GM18498 (cell line): ENCODE measurements around the gene LCTL.
"Not testable (repeated sequence)": the region's sequence is repeated elsewhere in the genome, so short reads cannot be mapped to it uniquely, and the experiment has no call there.

Experiments used
- ATAC-seq: cut with Tn5 transposase; IDR thresholded peaks from one replicate; pipeline ENCODE4 v1.9.1; 2021; ENCODE audit warnings: mild to moderate bottlenecking, moderate library complexity; ENCODE audit not compliant: unreplicated experiment

The LCTL gene

DNA sequence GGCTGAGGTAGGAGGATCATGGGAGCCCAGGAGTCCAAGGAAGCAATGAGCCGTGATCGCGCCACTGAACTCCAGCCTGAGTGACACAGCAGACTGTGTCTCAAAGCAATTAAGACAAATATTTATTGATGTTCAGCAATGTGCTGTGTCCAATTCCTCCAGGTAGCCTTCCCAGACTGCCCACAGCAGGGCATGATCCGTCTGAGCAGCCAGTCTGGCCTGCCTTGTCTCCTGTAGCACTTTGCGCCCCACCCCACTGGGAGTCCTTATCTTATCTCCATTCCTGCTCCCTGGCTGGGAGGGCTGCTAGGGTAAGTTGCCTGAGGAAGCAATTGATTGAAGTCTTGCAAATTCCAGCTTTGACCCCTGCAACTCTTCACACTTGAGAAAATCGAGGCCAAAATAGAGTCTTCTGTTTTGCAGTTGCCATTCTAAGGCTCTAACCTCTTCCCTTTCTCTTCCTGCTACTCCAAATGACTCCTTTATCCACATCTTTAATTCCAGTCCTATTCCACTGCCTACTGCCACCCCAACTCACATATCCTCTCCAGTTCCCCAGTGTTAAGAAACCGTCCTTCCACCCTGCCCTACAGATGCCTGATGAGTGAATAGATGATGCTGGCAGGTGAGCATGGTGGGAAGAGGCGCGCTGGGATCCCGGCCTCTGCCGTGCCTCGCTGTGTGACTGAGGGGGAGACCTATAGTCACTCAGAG, 26.9 kb upstream of the LCTL start:
- ATAC-seq = no peak

DNA sequence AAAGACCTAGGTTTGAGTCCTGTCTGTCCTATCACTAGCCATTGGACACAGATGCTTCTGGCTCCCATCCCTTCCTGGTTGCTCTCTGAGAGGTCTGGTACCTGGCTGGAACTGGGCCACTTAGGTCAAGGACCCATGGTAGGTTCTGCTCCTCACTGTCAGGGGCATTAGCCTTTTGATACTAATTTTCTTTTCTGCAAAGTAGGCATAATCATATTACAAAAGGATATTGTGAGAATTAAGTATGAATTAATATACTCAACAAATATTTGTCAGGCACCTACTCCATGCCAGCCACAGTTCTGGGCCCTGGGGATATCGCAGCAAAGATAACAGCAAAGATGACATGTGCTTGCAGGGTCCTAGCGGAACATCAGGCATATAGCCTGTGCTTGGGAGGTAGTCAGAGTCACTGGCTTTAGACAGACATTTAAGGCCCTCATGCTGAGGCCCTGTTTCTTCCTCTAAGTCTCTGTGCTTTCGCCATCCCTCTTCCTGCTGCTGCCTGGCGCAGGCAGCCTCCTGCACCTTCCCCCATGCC, 25.6 kb upstream of the LCTL start:
- ATAC-seq = no peak

DNA sequence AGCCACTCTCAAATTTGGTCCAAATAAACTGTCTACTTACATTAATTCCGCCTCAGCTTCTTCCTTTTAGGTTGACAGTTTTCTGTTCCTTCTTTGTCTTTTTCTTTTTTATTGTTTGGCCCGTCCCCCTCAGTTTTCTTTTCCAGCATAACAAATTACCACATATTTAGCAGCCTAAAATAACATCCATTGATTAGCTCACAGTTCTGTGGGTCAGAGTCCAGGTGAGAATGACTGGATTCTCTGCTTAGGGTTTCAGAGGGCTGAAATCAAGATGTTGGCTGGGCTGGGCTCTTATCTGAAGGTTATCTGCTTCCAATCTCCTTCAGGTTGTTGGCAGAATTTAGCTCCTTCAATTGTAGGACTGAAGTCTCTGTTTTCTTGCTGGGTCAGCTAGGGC, 24.6 kb upstream of the LCTL start:
- no peak for ATAC-seq

DNA sequence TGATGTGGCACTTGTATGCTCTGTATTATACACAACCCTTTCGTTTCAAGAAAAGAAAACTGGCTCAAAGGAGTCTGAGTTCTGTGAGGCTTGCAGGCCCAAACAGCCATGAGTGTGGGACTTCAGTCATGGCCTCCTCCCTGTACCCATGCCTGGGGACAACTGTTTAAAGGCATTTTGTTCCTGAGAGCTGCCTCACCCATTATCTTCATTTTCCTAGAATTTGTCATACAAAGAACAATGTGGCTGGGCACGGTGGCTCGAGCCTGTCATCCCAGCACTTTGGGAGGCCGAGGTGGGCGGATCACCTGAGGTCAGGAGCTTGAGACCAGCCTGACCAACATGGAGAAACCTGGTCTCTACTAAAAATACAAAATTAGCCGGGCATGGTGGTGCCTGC, 23.6 kb upstream of the LCTL start:
- ATAC-seq = not testable (repeated sequence)

DNA sequence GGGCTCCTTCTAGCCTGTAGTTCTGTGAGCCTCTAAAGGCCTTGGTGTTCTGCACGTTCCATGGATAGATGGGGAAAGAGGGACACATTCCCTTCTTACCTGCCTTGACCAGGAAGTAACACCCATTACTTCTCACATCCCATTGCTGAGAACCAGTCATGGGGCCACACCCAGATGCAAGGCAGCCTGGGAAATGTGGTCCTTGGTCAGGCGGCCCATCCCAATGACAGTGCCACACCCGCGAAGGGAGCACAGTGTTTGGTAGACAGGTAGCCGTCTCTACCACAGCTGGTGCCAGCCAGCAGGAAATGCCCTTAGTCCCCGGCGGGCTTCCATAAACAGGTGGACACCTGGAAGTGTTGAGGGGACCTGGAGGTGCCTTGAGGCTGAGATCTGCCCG, 23.2 kb upstream of the LCTL start:
- ATAC-seq = no peak

DNA sequence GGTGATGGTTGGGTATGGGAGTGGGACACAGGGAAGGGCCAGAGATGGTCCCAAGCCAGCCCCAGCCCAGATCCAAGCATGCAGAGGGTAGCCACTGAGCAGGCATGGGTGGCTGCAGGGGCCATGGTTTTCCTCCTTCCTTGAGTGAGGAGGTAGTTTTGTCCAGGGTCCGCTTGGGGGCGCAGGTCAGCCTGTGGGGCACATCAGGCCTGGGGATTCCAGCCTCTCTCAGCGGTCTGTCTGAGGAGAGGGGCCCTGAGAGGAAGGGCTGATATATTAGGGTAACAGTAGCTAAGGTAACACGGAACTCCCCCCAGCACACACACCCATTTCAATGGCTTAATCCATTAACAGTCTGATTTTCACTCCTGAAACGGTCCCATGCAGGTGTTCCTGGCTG, 22.7 kb upstream of the LCTL start:
- no peak for ATAC-seq

DNA sequence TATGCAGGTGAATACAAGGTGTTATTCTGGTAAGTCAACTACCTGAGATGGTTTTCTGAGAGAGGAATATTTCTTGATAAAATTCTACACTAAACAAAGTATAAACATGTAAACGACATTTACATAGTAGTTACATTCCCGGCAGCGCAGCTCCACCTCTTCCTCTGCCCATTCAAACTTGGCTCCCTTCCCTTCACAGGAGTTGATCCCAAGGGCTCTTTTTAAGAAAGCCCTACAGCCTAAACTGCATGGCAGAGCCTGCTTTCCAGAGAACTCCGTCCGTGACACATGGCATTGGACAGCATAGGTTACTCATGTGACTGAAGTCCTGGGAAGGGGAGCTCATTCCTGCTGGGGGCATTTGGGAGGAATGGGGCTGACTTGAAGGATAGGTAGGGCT, 22.0 kb upstream of the LCTL start:
- no peak for ATAC-seq

DNA sequence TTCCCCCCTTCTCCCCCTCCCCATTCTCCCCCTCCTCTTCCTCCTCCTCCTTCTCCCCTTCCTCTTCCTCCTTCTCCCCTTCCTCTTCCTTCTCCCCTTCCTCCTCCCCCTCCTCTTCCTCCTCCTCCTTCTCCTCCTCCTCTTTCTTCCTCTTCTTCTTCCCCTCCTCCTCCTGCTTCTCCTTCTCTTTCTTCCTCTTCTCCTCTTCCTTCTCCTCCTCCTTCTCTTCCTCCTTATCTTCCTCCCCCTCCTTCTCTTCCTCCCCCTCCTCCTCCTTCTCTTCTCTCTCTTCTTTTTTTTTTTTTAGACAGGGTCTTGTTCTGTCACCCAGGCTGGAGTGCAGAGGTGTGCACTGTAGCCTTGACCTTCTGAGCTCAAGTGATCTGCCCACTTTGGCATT, 21.2 kb upstream of the LCTL start:
- ATAC-seq = no peak

DNA sequence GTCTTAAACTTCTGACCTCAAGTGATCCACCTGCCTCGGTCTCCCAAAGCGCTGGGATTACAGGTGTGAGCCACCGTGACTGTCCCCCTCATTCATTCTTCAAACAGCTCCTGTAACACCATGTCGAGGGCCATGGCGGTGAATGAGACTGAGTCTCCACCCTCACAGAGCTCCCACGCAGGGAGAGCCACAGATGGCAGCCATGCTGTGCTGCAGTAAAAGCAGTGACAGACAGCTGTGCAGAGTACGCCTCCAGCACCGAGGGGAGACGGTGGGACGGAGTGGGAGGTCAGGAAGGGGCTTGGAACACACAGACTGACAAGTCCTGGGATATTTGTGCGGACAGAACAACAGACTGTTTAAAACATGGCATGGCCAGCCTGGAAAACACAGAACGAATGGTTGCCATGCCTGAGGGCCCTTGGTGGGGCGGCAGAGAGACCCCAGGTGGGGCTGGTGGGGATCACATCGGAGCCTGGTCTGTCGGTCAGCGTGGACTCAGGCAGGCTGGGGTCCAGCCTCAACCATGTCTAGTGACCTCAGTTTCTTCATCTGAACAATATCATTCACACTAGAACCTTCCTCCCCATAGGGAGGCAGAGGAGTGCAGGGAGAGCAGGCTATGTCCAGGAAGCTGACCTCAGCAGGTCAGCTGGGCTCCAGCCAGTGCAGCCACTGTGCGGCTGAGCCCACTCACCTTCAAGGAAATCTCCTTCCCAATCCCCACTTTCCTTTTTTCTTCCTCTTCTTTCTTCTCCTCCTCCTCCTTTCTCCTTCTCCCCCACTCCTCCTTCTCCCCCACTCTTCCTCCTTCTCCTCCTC, 20.6 kb upstream of the LCTL start:
- no peak for ATAC-seq

DNA sequence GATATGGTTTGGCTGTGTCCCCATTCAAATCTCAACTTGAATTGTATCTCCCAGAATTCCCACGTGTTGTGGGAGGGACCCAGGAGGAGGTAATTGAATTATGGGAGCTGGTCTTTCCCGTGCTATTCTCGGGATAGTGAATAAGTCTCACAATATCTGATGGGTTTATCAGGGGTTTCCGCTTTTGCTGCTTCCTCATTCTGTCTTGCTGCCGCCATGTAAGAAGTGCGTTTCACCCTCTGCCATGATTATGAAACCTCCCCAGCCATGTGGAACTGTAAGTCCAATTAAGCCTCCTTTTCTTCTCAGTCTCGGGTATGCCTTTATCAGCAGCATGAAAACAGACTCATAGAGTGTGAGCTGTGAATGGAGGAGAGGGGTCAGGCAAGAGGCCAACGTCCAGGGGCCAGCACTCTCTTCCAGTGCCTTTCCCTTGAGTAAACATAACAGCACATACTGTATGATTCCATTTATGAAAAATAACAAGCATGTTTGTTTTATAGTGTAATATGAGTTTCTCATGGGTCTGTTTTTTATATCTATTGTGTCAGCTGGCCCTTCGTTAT, 16.3 kb upstream of the LCTL start:
- no peak for ATAC-seq

DNA sequence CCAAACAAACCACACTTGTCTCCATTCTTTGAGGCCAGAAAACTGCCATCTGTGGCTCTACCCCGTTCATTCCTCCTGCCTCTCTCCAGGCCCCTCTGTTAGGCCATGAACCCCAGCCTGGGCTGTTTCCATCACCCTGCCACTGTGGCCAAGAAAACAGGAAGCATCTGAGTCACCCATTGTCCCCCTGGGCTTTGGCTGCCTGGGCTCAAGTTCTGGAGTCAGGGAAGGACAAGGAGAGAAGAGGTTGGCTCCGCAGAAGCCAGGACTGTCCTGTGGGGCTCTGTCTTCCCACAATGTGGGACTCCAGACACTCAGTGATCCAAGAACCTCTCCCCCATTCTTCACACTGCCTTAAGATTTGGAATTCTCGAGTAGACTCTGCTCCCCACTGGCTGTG, 14.8 kb upstream of the LCTL start:
- ATAC-seq = no peak

DNA sequence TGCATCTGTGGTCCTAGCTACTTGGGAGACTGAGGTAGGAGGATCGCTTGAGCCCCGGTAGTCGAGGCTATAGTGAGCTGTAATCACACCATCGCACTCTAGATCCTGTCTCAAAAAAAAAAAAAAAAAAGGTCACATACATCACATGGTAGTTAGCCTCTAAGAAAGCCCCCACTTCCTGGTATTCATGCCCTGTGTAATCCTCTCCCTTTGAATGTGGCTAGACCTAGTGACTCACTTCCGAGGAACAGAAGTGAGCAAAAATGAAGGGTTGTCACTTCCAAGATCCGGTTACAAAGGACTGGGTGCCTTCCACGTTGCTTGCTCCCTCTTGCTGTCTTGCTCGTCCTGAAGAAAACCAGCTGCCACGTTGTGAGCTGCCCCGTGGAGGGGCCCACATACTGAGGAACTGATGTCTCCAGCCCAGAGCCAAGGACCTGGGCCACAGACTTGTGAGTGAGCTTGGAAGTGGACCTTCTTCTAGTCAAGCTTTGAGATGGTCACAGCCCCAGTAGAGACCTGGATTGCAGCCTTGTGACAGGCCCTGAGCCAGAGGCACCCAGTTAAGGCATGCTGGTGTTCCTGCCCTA, 12.6 kb upstream of the LCTL start:
- ATAC-seq = no peak

DNA sequence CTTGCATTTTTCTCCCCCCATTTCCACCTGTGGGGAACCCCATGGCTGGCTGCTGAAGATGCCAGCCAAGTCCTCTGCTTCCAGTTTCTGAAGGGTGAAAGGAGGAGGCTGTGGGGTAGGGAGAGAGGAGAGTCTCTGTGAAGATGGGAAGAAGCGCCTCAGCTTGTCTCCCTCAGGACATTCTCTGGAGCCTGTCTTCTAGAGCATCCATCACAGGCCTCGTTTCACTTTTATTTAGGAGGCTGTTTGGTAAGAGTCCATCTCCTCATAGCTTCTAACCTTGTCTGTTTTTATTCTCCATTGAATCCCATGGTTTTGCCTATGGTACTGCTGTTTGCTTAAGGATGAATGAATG, 8.8 kb upstream of the LCTL start:
- no peak for ATAC-seq

DNA sequence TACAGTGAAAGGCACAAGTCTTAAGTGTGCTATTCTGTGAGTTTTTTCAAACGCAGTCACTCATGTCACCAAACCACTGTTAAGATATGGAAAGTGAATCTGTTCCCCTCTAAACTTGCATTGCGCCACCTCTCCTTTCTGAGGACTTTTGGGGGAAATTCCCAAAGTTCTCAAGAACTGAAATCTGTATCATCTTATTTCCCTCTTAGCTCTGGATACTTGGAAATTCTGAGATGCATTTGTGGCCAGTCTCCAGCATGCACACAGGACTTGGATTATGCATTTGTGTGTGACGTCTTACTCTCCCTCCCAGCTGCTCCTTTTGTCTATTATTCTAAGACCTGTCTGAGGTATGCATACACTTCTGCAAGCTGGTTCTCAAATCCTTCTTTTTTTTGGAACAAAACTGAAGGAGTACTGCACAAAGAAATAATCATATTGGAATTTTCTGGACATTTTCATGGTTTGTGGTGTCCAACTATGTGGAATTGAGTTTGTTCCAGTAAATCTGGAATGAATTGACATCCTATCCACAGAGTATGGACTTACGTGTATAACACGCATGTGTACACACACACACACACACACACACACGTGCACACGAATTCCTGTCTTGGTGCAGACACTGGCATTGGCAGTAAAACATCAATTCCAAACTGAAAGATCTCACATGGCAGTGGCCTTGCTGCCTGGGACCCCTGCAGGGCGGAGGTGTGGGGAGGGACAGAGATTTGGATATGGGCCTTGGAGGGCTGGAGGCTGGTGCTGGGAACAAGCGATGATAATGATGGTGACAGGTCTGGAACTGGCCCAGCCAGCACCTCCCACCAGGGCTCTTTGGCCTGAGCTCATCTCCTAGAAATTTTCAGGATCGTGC, 8.2 kb upstream of the LCTL start:
- no peak for ATAC-seq

DNA sequence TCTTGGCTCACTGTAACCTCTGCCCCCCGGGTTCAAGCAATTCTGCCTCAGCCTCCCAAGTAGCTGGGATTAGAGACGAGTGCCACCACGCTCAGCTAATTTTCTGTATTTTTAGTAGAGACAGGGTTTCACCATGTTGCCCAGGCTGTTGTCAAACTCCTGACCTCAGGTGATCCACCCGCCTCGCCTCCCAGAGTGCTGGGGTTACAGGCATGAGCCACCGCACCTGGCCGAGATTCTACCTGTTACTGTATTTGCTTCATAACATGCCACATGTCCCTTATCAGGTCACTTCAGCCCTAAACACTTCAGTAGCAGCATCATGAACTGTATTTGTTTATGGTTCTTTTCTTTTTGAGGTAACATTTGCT, 7.5 kb upstream of the LCTL start:
- no peak for ATAC-seq

DNA sequence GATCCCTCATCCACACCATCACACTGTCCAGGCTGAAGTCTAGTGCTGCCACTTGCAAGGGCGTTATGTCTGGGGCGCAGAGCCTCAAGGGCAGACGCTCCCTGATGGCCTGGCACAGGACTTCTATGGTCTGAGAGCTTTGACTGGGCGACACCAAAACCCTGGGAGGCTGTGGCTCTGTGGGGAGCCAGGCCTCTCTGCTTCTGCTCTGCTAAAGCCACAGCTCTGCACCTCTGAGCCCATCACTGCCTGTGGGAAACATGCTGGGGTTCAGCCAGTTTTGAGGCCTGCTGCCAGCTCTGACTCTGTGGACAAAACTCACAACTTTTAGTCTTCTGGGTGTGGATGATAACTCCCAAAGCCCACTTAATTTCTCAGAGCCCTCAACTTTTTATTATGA, 6.3 kb upstream of the LCTL start:
- ATAC-seq = no peak

DNA sequence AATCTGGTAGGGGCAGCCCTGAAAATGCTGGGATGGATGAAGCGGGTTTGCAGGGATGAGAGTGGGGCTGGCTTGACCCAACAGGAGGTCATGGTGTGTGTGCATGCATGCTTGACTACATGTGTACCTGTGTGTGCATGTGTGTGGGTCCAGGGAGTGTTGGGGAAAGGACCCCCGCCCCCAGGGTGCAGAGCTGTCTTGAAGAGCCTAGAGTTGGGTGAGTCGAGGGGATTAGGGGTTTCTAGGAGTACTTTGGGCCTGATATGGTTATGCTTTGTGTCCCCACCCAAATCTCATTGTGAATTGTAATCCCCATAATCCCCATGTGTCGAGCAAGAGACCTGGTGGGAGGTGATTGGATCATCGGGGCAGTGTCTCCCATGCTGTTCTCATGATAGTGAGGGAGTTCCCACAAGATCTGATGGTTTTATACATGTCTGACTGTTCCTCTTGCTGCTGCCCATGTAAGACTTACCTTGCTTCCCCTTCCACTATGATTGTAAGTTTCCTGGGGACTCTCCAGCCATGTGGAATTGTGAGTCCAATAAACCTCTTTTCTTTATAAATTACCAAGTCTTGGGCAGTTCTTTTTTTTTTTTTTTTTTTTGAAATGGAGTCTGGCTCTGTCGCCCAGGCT, 5.2 kb upstream of the LCTL start:
- ATAC-seq = no peak

DNA sequence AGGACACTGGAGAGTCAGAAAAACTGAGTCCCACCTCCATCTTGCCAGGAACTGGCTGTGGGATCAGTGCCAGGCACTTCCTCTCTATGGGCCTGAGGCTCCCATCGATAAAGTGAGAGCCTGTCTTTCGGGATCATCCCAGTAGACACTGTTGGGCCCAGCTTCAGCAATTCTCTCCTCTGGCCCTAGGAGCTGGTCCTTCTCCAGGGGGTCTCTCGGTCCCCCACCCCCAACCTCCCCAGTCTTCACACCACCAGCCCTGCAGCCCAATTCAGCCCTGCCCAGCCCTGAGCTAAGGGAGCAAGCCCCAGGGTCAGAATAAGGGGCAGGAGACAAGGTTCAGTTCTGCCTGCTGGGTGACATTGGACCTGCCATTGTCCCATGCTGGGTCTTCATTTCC, 4.5 kb upstream of the LCTL start:
- ATAC-seq = no peak

DNA sequence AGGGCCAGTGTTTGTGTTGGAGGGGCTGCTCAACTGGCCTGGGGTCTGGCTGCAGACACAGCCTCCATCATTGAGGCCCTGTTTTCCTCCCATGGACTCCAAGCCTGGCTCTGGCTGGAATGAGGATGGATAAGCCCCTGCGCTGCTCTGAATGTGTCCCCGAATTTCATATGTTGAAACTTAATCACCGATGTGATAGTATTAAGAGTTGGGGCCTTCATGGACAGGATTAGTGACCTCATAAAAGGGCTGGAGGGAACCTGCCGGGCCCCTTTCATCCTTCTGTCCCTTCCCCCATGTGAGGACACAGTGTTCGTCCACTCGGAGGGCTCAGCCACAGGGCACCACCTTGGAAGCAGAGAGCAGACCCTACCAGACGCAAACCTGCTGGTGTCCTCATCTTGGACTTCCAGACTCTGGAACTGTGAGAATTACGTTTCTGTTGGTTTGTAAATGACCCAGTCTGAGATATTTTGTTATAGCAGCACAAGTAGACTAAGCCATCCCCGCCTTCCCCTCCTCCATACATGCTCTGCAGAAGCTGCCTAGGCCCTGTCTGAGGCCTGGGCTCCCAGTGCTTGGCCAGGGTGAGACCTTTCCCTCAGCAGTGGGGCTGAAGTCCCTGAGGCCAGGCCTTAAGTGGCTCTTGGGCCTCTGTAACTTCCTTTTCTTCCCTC, 3.8 kb upstream of the LCTL start:
- no peak for ATAC-seq

DNA sequence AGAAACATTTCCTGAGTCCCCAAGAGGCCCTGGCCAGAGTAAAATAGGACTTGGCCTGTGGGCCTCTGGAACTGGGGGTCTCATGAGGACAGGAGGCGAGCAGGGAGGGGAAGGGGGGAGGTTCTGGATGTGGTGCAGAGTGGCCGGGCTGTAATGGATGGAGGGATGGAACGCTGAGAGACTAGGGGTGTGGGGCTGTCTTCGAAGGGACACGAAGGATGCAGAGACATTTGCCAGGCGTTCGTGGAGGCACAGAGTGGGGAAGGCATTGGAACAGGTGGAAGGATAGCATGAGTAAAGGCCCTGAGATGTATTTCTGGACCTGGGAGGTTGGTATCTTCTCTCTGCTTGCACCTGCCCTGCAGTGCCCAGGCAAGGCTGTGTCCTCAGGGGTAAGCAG, 2.1 kb upstream of the LCTL start:
- no peak for ATAC-seq
